Peyer's patch (tissue), 4 donors: Measurements from ENCODE around the gene MAP3K5.

Experiments
- POLR2A ChIP-seq, 2 donors: fragments of 450-650 bp; IDR thresholded peaks; one replicate each; pipeline ENCODE4 v1.5.1; 2017; ENCODE audit warnings: antibody characterized with exemption in 2 of 2, mild to moderate bottlenecking in 2 of 2, moderate library complexity in 2 of 2
- TF ChIP-seq, protein P1 (sequence below), 6 experiments: fragments of 450-650 bp in 4 of 6; fragments of 200-600 bp in 2 of 6; sonication (generic) in 1 of 6; IDR thresholded peaks; one replicate each; pipeline ENCODE4 v1.5.1; 2017 to 2019; ENCODE audit warnings: antibody characterized with exemption in 6 of 6, mild to moderate bottlenecking in 3 of 6, moderate library complexity in 1 of 6

GRCh38 chr6:136647363-136647852 lies 144.9 kb downstream of the MAP3K5 start:
- TF ChIP-seq, protein P1, sequence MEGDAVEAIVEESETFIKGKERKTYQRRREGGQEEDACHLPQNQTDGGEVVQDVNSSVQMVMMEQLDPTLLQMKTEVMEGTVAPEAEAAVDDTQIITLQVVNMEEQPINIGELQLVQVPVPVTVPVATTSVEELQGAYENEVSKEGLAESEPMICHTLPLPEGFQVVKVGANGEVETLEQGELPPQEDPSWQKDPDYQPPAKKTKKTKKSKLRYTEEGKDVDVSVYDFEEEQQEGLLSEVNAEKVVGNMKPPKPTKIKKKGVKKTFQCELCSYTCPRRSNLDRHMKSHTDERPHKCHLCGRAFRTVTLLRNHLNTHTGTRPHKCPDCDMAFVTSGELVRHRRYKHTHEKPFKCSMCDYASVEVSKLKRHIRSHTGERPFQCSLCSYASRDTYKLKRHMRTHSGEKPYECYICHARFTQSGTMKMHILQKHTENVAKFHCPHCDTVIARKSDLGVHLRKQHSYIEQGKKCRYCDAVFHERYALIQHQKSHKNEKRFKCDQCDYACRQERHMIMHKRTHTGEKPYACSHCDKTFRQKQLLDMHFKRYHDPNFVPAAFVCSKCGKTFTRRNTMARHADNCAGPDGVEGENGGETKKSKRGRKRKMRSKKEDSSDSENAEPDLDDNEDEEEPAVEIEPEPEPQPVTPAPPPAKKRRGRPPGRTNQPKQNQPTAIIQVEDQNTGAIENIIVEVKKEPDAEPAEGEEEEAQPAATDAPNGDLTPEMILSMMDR (IDR thresholded peaks at IDR 0.05) = no peak
- no peak for TF ChIP-seq POLR2A (IDR thresholded peaks at IDR 0.05)
